ENCODE measurements around the gene HMGB2.

Gene HMGB2

GRCh38 chr4:173360587-173361221 is 26.5 kb upstream of the HMGB2 start:
- TF ChIP-seq NFIC (IDR thresholded peaks at IDR 0.05) = no peak
- TF ChIP-seq YY1 (IDR thresholded peaks at IDR 0.05; ENCODE audit: low read depth) = no peak
- TF ChIP-seq EGR1 (IDR thresholded peaks at IDR 0.05) = no peak
- TF ChIP-seq MAX (IDR thresholded peaks at IDR 0.05) = no peak
- no peak for TF ChIP-seq USF1 (IDR thresholded peaks at IDR 0.05)
- no peak for TF ChIP-seq TCF12 (IDR thresholded peaks at IDR 0.05; ENCODE audit: low read depth)
- no peak for TF ChIP-seq EP300 (IDR thresholded peaks at IDR 0.05; ENCODE audit: borderline replicate concordance)
- TF ChIP-seq, protein P1, sequence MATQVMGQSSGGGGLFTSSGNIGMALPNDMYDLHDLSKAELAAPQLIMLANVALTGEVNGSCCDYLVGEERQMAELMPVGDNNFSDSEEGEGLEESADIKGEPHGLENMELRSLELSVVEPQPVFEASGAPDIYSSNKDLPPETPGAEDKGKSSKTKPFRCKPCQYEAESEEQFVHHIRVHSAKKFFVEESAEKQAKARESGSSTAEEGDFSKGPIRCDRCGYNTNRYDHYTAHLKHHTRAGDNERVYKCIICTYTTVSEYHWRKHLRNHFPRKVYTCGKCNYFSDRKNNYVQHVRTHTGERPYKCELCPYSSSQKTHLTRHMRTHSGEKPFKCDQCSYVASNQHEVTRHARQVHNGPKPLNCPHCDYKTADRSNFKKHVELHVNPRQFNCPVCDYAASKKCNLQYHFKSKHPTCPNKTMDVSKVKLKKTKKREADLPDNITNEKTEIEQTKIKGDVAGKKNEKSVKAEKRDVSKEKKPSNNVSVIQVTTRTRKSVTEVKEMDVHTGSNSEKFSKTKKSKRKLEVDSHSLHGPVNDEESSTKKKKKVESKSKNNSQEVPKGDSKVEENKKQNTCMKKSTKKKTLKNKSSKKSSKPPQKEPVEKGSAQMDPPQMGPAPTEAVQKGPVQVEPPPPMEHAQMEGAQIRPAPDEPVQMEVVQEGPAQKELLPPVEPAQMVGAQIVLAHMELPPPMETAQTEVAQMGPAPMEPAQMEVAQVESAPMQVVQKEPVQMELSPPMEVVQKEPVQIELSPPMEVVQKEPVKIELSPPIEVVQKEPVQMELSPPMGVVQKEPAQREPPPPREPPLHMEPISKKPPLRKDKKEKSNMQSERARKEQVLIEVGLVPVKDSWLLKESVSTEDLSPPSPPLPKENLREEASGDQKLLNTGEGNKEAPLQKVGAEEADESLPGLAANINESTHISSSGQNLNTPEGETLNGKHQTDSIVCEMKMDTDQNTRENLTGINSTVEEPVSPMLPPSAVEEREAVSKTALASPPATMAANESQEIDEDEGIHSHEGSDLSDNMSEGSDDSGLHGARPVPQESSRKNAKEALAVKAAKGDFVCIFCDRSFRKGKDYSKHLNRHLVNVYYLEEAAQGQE (IDR thresholded peaks at IDR 0.05; ENCODE audit: low read depth) = no peak
- no peak for TF ChIP-seq CREB1 (IDR thresholded peaks at IDR 0.05; ENCODE audit: low read depth)
- no peak for TF ChIP-seq ZBTB7A (IDR thresholded peaks at IDR 0.05; ENCODE audit: low read depth)
- TF ChIP-seq TEAD4 (IDR thresholded peaks at IDR 0.05) = no peak
- no peak for TF ChIP-seq TAF1 (IDR thresholded peaks at IDR 0.05; ENCODE audit: low read depth)
- TF ChIP-seq CEBPB (IDR thresholded peaks at IDR 0.05) = no peak
- no peak for TF ChIP-seq FOXM1 (IDR thresholded peaks at IDR 0.05; ENCODE audit: borderline replicate concordance, low read depth)
- TF ChIP-seq RAD21 (IDR thresholded peaks at IDR 0.05; ENCODE audit: low read depth) = no peak

DNA sequence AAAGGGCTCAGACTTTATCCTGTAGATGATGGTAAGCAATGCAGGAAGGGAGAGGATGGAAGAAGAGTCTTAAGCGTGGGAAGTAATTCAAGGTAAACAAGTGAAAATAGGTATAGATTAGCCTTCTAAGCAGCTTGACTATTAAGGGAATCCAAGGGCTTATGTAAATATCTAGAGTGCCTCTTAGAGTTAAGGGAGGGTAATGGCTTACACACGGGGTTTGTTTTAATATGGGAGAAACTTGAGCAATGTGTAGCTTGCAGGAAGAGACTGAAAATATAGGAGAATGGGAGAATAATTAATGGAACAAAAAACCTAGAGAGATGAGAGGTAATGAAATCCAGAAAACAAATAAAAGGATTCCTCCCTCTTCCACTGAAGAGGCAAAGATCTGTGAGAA is 23.8 kb upstream of the HMGB2 start:
- TF ChIP-seq TCF12 (IDR thresholded peaks at IDR 0.05; ENCODE audit: low read depth) (no peak), TEAD4 (IDR thresholded peaks at IDR 0.05) (no peak), FOXM1 (IDR thresholded peaks at IDR 0.05; ENCODE audit: borderline replicate concordance, low read depth) (no peak), ZBTB7A (IDR thresholded peaks at IDR 0.05; ENCODE audit: low read depth) (no peak), CEBPB (IDR thresholded peaks at IDR 0.05) (no peak), EGR1 (IDR thresholded peaks at IDR 0.05) (no peak), YY1 (IDR thresholded peaks at IDR 0.05; ENCODE audit: low read depth) (no peak), TAF1 (IDR thresholded peaks at IDR 0.05; ENCODE audit: low read depth) (no peak), RAD21 (IDR thresholded peaks at IDR 0.05; ENCODE audit: low read depth) (no peak)

DNA sequence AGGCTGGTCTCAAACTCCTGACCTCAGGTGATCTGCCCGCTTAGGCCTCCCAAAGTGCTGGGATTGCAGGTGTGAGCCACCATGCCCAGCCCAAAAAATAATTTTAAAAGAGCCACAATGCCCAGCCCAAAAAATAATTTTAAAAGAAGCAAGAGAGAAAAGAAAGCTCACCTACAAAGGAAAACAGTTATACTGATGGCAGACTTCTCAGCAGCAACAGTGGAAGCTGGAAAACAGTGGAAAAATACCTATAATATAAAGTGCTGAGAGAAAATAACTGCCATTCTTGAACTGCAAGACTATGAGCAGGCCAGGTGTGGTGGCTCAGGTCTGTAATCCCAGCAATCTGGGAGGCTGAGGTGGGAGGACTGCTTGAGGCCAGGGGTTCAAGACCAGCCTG is 13.3 kb upstream of the HMGB2 start:
- TF ChIP-seq TAF1 (IDR thresholded peaks at IDR 0.05; ENCODE audit: low read depth) (no peak), ZBTB7A (IDR thresholded peaks at IDR 0.05; ENCODE audit: low read depth) (no peak), CREB1 (IDR thresholded peaks at IDR 0.05; ENCODE audit: low read depth) (no peak), EP300 (IDR thresholded peaks at IDR 0.05; ENCODE audit: borderline replicate concordance) (no peak), TEAD4 (IDR thresholded peaks at IDR 0.05) (no peak), YY1 (IDR thresholded peaks at IDR 0.05; ENCODE audit: low read depth) (no peak), EGR1 (IDR thresholded peaks at IDR 0.05) (no peak), MAX (IDR thresholded peaks at IDR 0.05) (no peak), FOXM1 (IDR thresholded peaks at IDR 0.05; ENCODE audit: borderline replicate concordance, low read depth) (no peak), CEBPB (IDR thresholded peaks at IDR 0.05) (no peak), RAD21 (IDR thresholded peaks at IDR 0.05; ENCODE audit: low read depth) (no peak), NFIC (IDR thresholded peaks at IDR 0.05) (no peak), USF1 (IDR thresholded peaks at IDR 0.05) (no peak), TCF12 (IDR thresholded peaks at IDR 0.05; ENCODE audit: low read depth) (no peak)
- TF ChIP-seq, protein P1 (IDR thresholded peaks at IDR 0.05; ENCODE audit: low read depth) = no peak

GRCh38 chr4:173346074-173346473 is 11.9 kb upstream of the HMGB2 start:
- no peak for TF ChIP-seq ZBTB7A (IDR thresholded peaks at IDR 0.05; ENCODE audit: low read depth)
- TF ChIP-seq TCF12 (IDR thresholded peaks at IDR 0.05; ENCODE audit: low read depth) = no peak
- TF ChIP-seq EP300 (IDR thresholded peaks at IDR 0.05; ENCODE audit: borderline replicate concordance) = peak; percentile 13; the same call in 1 of the 2 replicates
- peak; percentile 75 for TF ChIP-seq TEAD4 (IDR thresholded peaks at IDR 0.05)
- no peak for TF ChIP-seq USF1 (IDR thresholded peaks at IDR 0.05)

DNA sequence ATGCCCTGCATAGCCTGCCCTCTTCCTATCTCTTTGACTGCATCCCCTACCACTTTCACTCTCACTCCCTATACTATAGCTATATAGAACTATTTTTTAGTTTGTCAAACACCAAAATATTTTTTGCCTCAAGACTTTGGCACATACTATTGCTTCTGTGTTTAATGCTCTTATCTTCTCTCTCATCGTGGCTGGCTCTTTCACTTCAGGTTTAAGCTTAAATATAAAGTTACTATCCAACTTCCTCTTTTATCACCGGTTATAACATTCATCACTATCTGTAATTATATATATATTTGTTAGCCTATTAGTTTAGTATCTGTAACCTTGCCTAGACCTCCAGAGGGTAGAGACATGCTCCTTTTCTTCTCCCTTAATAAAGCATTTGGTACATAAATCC is 11.5 kb upstream of the HMGB2 start:
- TF ChIP-seq, protein P1 (IDR thresholded peaks at IDR 0.05; ENCODE audit: low read depth) = no peak
- TF ChIP-seq ZBTB7A (IDR thresholded peaks at IDR 0.05; ENCODE audit: low read depth) = no peak

All from Ishikawa (cell line).